DND-41 (cell line): Measurements from ENCODE around the gene SLC41A3.
"Not testable (repeated sequence)": the region's sequence is repeated elsewhere in the genome, so short reads cannot be mapped to it uniquely, and the experiment has no call there.

Experiments
- EZH2 ChIP-seq: IDR thresholded peaks from 3 replicates; pipeline ENCODE4 v1.6.1; 2012; ENCODE audit warnings: borderline replicate concordance, low read depth, mild to moderate bottlenecking, moderate library complexity, low read length, inconsistent platforms; ENCODE audit not compliant: severe bottlenecking
- TF ChIP-seq, protein P1 (sequence below): IDR thresholded peaks from 2 replicates; pipeline ENCODE4 v1.5.1; 2012; ENCODE audit warnings: borderline replicate concordance, low read length, moderate library complexity, mild to moderate bottlenecking; ENCODE audit not compliant: poor library complexity, severe bottlenecking; ENCODE audit errors: extremely low read depth

DNA sequence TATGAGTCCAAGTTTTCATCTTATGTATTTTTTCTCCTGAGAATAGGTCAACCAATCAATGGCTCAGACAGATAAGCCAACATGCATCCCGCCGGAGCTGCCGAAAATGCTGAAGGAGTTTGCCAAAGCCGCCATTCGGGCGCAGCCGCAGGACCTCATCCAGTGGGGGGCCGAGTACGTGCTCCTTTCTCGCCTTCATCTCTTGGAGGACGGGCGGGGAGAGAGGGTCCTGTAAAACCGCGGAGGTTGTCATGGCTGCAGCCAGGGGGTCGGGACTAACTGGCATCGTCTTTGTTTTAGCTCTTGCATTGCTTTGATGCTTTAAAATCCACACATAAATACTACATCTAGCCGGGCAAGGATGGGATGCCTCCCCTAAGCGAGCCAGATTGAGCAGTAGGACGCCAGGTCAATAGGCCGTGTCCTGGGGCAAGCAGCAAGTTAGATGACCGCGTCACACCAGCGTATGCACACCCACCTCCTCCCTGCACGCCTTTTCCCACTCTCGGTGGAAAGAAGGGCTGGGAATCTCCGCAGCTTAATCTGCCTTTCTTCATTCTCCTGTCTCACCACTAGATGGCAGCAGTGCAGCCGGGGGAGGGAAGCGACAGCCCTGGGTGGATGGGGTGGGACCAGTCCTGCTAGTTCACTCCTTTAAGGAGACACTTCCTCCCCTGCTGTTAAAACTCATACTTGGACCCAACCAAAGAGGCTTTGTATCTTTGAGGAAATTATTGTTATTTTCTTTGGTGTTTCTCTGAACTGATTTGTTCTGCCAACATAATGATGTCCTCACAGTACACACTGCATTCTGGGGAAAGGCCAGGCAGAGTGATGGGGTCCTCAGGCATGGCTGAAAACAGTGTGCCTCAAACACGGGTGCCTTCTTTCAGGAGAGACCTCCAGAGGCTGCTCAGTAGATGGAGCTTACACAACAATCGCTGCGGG is 111.7 kb downstream of the SLC41A3 start:
- TF ChIP-seq, protein P1, sequence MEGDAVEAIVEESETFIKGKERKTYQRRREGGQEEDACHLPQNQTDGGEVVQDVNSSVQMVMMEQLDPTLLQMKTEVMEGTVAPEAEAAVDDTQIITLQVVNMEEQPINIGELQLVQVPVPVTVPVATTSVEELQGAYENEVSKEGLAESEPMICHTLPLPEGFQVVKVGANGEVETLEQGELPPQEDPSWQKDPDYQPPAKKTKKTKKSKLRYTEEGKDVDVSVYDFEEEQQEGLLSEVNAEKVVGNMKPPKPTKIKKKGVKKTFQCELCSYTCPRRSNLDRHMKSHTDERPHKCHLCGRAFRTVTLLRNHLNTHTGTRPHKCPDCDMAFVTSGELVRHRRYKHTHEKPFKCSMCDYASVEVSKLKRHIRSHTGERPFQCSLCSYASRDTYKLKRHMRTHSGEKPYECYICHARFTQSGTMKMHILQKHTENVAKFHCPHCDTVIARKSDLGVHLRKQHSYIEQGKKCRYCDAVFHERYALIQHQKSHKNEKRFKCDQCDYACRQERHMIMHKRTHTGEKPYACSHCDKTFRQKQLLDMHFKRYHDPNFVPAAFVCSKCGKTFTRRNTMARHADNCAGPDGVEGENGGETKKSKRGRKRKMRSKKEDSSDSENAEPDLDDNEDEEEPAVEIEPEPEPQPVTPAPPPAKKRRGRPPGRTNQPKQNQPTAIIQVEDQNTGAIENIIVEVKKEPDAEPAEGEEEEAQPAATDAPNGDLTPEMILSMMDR: peak; percentile 65
- not testable (repeated sequence) for TF ChIP-seq EZH2
